Measurements from ENCODE around the gene TMPRSS15.

GRCh38 chr21:18251065-18251464, 152.5 kb downstream of the TMPRSS15 start:
- no peak for TF ChIP-seq POLR2AphosphoS5 (IDR thresholded peaks at IDR 0.05)
- TF ChIP-seq POLR2A (IDR thresholded peaks at IDR 0.05): no peak
- no peak for TF ChIP-seq CTCF (IDR thresholded peaks at IDR 0.05)
